Upper lobe of right lung (tissue), 1 donor: Measurements from ENCODE around the gene ABLIM2. TPM values are rescaled to one million over a fixed set of nuclear protein-coding genes. Genes with fewer than 3 reads are reported as not detected.

ENCODE experiments used
- ATAC-seq: fragments of 200-7000 bp; cut with Tn5 transposase; one replicate; pipeline ENCODE4 v1.9.1; 2020; ENCODE audit warnings: mild to moderate bottlenecking, moderate library complexity
- DNase-seq: peaks from one replicate; pipeline ENCODE4 v3.0.0-alpha.2; 2020
- H3K27ac ChIP-seq: fragments of 200-600 bp; one replicate; pipeline ENCODE4 v1.8.0; 2022
- H3K27me3 ChIP-seq: fragments of 200-600 bp; one replicate; pipeline ENCODE4 v1.8.0; 2022; ENCODE audit warnings: mild to moderate bottlenecking
- H3K36me3 ChIP-seq: fragments of 200-600 bp; one replicate; pipeline ENCODE4 v1.8.0; 2022
- H3K4me1 ChIP-seq: fragments of 200-600 bp; one replicate; pipeline ENCODE4 v1.8.0; 2022
- H3K4me3 ChIP-seq: fragments of 200-600 bp; one replicate; pipeline ENCODE4 v1.8.0; 2022; ENCODE audit warnings: mild to moderate bottlenecking
- H3K9me3 ChIP-seq: fragments of 200-600 bp; one replicate; pipeline ENCODE4 v1.8.0; 2022
- CTCF ChIP-seq: fragments of 200-600 bp; IDR thresholded peaks from one replicate; pipeline ENCODE4 v1.8.0; 2022; ENCODE audit warnings: antibody characterized with exemption
- intact Hi-C: fragments of 100-400 bp; cut with DNase I; formaldehyde crosslinking; loops from one replicate; pipeline ENCODE4 v1.11.0; 2022
- total RNA-seq: library from RNA; stranded (reverse); fragmentation: NEBNext Ultra II Directional; extraction: Animal tissue kit (Norgen Biotek cat#: 25700); gene quantifications from one replicate; pipeline ENCODE4 v1.2.1, GENCODE V29; 2021
- donor health status: DM: no; HTN: yes; CAD: no; lungs with severe emphysema.

ABLIM2 gene
- total RNA-seq, 1 donor from 2014 or later, result 12.7 TPM

GRCh38 chr4:8087921-8088495, 70.6 kb downstream of the ABLIM2 start:
- intact Hi-C loops, result no loop called here
- no peak overlapping the region for H3K27ac ChIP-seq
- H3K4me3 ChIP-seq, result no peak overlapping the region
- H3K4me1 ChIP-seq, result no peaks in the 10 kb centered on the region
- H3K36me3 ChIP-seq, result no peaks in the 10 kb centered on the region
- no peak for TF ChIP-seq CTCF
- H3K9me3 ChIP-seq, result no peaks in the 10 kb centered on the region
- ATAC-seq (no peak), DNase-seq (no peak)
- H3K27me3 ChIP-seq, result no peaks in the 10 kb centered on the region

DNA sequence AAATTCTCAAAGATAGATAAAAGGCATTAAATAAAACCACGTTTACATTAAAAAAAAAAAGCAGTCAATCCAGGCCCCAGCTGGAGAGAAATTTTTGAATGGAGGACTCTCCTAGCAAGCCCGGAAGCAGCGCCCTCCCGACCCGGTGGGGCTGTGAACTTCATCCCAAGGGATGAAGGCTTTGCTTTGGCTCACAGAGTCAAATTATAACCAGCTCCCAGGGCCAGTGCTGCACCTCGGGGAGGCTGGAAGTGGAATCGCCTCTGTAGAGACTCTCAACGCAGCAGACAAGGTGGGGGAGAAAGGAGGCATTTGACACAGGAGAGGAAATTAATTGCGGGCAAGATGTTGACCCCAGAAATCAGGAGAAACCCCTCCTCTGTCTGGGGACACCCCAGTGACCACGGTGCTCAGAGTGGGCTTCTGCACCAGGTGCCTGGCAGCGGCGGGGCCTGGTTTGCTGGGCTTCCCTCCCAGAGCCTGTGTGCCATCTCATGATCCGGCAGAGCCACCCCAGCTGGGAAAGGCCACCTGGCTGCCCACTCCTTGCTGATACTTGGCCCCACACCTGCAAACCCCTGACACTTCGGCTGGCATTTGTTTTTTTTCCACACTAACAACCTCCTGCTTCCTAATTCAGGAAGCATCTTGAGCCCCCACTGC, 71.7 kb downstream of the ABLIM2 start:
- H3K4me1 ChIP-seq, result no peaks in the 10 kb centered on the region
- no peaks in the 10 kb centered on the region for H3K9me3 ChIP-seq
- no peak for DNase-seq
- no peak for ATAC-seq
- no peak for TF ChIP-seq CTCF
- no peak overlapping the region for H3K27ac ChIP-seq
- no peak overlapping the region for H3K4me3 ChIP-seq
- no peaks in the 10 kb centered on the region for H3K27me3 ChIP-seq
- H3K36me3 ChIP-seq, result no peaks in the 10 kb centered on the region
- intact Hi-C loops, result no loop called here

DNA sequence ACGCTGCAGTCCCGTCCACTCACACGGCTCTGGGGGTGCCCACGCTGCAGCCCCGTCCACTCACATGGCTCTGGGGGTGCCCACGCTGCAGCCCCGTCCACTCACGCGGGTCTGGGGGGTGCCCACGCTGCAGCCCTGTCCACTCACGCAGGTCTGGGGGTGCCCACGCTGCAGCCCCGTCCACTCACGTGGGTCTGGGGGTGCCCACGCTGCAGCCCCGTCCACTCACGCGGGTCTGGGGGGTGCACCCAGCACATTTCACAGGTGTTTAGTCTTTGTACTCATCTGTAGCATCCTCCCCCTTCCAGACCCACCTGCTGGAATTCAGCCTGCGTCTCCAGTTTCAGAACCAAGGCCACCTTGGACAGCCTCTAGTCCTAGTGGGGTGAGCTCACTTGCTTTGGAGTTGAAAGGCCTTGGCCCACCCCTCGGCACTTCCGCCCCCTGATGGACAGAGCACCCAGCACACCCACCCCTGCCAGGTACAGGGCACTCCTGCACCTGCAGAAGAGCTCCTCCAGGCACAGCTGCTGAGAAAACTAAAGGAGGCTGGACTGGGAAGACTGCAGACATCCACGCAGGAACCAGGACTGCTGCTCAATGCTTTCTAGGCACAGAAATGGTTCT, 73.0 kb downstream of the ABLIM2 start:
- Histone ChIP-seq H3K4me1 (no peaks in the 10 kb centered on the region), H3K27me3 (no peaks in the 10 kb centered on the region), H3K4me3 (no peak overlapping the region), H3K9me3 (no peaks in the 10 kb centered on the region), H3K27ac (no peak overlapping the region), H3K36me3 (no peaks in the 10 kb centered on the region)
- ATAC-seq, result no peak
- DNase-seq, result no peak
- no peak for TF ChIP-seq CTCF
- intact Hi-C loops, result no loop called here

DNA sequence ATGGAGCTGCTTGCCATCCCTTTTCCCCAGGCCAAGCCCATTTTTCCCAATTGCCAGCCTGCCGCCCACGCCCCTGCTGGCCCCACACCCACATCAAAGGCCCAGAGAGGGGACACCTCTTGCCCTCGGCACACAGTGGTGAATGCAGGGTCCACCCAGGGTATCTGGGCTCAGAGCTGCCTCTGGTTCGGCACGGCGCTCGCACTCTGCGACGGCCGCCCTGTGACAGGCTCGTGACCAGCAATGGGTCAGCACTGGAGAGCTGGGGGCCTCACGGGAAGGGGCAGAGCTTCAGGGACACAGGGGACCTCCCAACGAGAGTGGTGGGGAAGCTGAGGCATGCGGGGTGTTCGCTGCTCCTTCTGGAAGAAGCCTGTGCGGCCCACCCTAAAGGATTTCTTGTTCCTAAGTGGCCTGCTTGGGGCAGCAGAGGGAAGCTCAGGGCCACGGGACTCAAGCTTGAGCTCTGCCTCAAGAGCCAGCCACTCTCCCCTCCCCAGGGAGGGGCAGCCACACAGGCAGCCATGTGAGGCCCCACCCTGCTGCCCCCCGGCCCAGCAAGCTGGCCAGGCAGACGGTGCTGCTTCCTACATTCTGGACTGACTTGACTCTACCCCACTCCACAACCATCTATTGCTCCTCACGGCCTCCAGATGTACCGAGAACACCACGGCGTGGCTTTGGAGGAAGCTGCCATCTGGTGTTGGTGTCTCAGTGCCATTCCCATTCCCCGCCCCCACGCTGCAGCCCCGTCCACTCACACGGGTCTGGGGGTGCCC, 73.7 kb downstream of the ABLIM2 start:
- Histone ChIP-seq H3K27ac (no peak overlapping the region), H3K4me3 (no peak overlapping the region), H3K27me3 (no peaks in the 10 kb centered on the region), H3K9me3 (no peaks in the 10 kb centered on the region), H3K4me1 (no peaks in the 10 kb centered on the region), H3K36me3 (no peaks in the 10 kb centered on the region)
- intact Hi-C loops, result no loop called here
- no peak for TF ChIP-seq CTCF
- DNase-seq (no peak), ATAC-seq (no peak)

DNA sequence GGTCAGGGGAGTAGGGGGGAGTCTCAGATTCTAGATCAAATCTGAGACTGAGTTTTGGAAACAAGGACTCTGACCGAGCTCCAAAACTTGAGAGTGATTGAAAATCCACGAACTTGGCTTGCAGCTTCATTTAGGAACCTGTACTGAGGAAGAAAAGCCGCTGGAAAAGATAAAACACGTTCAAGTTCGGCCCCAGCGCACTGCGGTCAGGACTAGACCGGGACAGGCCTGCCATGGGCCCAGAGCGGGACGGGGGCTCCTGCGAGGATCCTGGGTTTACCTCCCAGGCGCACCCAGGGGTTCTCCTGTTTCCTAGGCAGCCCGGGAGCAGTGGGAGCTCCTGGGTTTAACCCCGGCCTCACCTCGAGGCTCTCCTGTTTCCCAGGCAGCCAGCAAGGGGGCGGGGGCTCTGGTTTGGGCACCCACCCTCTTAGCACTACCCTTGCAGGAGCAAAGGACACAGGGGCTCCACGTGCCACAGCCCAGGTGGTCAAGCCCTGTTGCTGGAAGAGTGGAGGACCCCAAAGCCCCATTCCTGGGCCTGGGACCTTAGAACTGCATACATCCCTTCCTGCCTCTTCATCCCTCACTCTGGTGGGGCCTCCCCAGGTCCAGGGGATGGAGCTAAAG, 74.5 kb downstream of the ABLIM2 start:
- no peak overlapping the region for H3K27ac ChIP-seq
- TF ChIP-seq CTCF, result no peak
- no peak for DNase-seq
- intact Hi-C loops, result no loop called here
- H3K4me1 ChIP-seq, result peaks cover 4% of the 10 kb centered on the region
- ATAC-seq, result no peak
- H3K27me3 ChIP-seq, result no peaks in the 10 kb centered on the region
- H3K4me3 ChIP-seq, result no peak overlapping the region
- H3K9me3 ChIP-seq, result no peaks in the 10 kb centered on the region
- no peaks in the 10 kb centered on the region for H3K36me3 ChIP-seq
